PFSK-1 (cell line): ENCODE data around the gene CHMP1B.
A peak's percentile ranks its signal among the peaks of the same experiment; 100 is the strongest.

Experiments used
- FOXP2 ChIP-seq: optimal IDR thresholded peaks from 2 replicates; pipeline ENCODE3; 2011; ENCODE audit warnings: borderline replicate concordance, control low read depth, inconsistent platforms; ENCODE audit not compliant: insufficient read depth; ENCODE audit errors: extremely low read length, extremely low read depth
- POLR2AphosphoS5 ChIP-seq: IDR thresholded peaks from 2 replicates; pipeline ENCODE4 v1.6.1; 2012; ENCODE audit warnings: low read depth, mild to moderate bottlenecking, control low read depth, low read length, moderate library complexity
- REST ChIP-seq, 2 experiments: IDR thresholded peaks; 2 replicates each; pipeline versions ENCODE4 v1.6.1 to v1.8.0; 2011 to 2012; ENCODE audit warnings: low read depth in 2 of 2, low read length in 2 of 2, control low read depth in 1 of 2, inconsistent platforms in 1 of 2, mild to moderate bottlenecking in 1 of 2, moderate library complexity in 1 of 2; ENCODE audit not compliant: insufficient read depth in 1 of 2
- SIN3A ChIP-seq: IDR thresholded peaks from 2 replicates; pipeline ENCODE4 v1.6.1; 2012; ENCODE audit warnings: mild to moderate bottlenecking, low read length, moderate library complexity, borderline replicate concordance; ENCODE audit not compliant: insufficient read depth
- TAF1 ChIP-seq: IDR thresholded peaks from 2 replicates; pipeline ENCODE4 v1.6.1; 2012; ENCODE audit warnings: low read length, control low read depth, borderline replicate concordance; ENCODE audit not compliant: insufficient read depth

Gene CHMP1B

GRCh38 chr18:11849841-11850634 lies 1.2 kb upstream of the CHMP1B start:
- TF ChIP-seq SIN3A (no peak), FOXP2 (peak; percentile 30)

DNA sequence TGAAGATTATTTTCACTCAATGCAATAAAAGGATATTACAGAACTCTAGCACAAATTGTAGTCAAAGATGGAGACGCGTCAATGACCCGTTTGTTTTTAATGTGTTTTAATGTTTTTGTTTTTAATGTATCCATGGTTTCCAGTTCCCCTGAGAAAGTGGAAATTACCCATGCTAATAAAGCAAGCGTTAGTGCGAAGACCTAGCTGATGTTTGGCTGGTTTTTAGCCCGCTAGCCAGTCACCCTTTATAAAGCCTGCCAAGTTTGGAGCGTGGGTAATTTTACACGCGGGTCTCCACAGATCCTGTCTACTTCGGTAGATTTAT lies 430 bp upstream of the CHMP1B start:
- no peak for TF ChIP-seq REST (IDR thresholded peaks at IDR 0.05; ENCODE audit: insufficient read depth in 1 of 2, low read depth in 2 of 2, low read length in 2 of 2)
- no peak for TF ChIP-seq FOXP2
- no peak for TF ChIP-seq SIN3A
- TF ChIP-seq TAF1, result no peak
- no peak for TF ChIP-seq POLR2AphosphoS5

DNA sequence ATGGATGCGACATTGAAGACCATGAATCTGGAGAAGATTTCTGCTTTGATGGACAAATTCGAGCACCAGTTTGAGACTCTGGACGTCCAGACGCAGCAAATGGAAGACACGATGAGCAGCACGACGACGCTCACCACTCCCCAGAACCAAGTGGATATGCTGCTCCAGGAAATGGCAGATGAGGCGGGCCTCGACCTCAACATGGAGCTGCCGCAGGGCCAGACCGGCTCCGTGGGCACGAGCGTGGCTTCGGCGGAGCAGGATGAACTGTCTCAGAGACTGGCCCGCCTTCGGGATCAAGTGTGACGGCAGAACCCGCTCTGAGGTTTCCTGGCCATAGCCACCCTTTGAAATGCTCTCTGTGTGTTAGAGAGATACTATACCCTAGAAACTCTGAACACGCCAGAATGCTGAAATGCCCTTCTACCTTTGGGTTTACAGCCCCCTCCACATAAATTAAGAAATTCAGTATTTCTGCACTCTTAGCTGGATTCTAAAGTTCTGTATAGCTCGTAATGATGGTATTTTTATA lies 659 bp downstream of the CHMP1B start:
- TF ChIP-seq TAF1, result no peak
- no peak for TF ChIP-seq POLR2AphosphoS5
- TF ChIP-seq REST (IDR thresholded peaks at IDR 0.05; ENCODE audit: insufficient read depth in 1 of 2, low read depth in 2 of 2, low read length in 2 of 2), result no peak
- no peak for TF ChIP-seq FOXP2
- no peak for TF ChIP-seq SIN3A

DNA sequence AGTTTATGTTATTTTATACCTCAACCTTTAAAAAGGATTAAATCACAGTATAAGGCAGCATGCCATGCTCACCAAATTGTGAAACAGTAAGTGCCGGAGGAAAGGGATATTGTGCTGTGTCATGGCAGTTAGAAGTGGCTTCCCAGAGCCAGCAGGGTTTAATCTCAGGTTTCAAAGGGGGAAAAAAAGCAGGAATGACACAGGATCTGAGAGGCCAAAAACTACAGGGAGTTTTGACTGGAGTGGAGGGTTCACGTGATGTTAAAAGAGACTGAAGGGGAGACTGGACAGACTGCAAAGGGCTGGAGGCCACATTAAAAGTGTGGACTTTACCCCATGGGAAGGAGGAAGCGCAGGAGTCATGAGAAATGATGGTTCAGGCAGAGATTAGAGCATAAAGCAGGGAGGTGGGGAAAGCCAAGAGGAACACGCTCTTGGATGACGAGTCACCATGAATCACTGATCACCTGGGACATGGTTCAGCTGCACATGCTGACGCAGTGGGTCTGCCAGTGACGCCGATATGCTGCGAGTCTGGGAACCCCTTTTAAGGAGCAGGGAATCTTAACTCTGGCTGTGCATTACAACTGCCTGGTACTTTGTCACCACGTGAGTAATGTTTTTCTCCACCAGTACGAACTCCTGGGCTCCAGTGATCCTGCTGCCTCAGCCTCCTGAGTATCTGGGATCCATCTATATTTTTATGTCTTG lies 6.1 kb downstream of the CHMP1B start:
- TF ChIP-seq FOXP2 (peak; percentile 60), REST (IDR thresholded peaks at IDR 0.05; ENCODE audit: insufficient read depth in 1 of 2, low read depth in 2 of 2, low read length in 2 of 2) (no peak), POLR2AphosphoS5 (0 out of 2 replicates have a peak, but pooled peaks have one; percentile 27), SIN3A (peak; percentile 64; the same call in 1 of the 2 replicates), TAF1 (no peak)

- TF ChIP-seq POLR2AphosphoS5 (no peak), REST (IDR thresholded peaks at IDR 0.05; ENCODE audit: insufficient read depth in 1 of 2, low read depth in 2 of 2, low read length in 2 of 2) (no peak), TAF1 (no peak), FOXP2 (no peak), SIN3A (no peak)
These were observed 8.1 kb downstream of the CHMP1B start for GRCh38 chr18:11859282-11859830.
